Kidney epithelial cell (primary cell): ENCODE results near the gene DTNB. TPM values are rescaled to one million over a fixed set of nuclear protein-coding genes. Genes with fewer than 3 reads are reported as not detected.
"Not testable (repeated sequence)": the region's sequence is repeated elsewhere in the genome, so short reads cannot be mapped to it uniquely, and the experiment has no call there.

Experiments
- DNase-seq: peaks from one replicate; pipeline ENCODE4 v3.0.0-alpha.2; 2010; ENCODE audit warnings: low read depth
- H3K27me3 ChIP-seq: 2 replicates; pipeline ENCODE4 v1.6.0; 2011; ENCODE audit warnings: low read length; ENCODE audit not compliant: control insufficient read depth, insufficient read depth
- H3K36me3 ChIP-seq: 2 replicates; pipeline ENCODE4 v1.5.1; 2011; ENCODE audit warnings: low read length; ENCODE audit not compliant: control insufficient read depth, insufficient read depth
- H3K4me3 ChIP-seq: 2 replicates; pipeline ENCODE4 v1.5.1; 2011; ENCODE audit warnings: low read depth, mild to moderate bottlenecking, control low read depth, low read length
- total RNA-seq: library from RNA; depleted of rRNA; stranded (reverse); fragments of >200 nt; gene quantifications from 2 replicates; pipeline ENCODE4 v1.2.3, GENCODE V29; 2015
- TF ChIP-seq, protein P1 (sequence below): IDR thresholded peaks from 2 replicates; pipeline ENCODE4 v1.5.1; 2011; ENCODE audit warnings: mild to moderate bottlenecking, moderate library complexity, low read length, control low read depth, inconsistent platforms; ENCODE audit not compliant: insufficient read depth, poor library complexity, severe bottlenecking

The DTNB gene
- total RNA-seq, 1 donor from 2014 or later = 16.9 TPM

DNA sequence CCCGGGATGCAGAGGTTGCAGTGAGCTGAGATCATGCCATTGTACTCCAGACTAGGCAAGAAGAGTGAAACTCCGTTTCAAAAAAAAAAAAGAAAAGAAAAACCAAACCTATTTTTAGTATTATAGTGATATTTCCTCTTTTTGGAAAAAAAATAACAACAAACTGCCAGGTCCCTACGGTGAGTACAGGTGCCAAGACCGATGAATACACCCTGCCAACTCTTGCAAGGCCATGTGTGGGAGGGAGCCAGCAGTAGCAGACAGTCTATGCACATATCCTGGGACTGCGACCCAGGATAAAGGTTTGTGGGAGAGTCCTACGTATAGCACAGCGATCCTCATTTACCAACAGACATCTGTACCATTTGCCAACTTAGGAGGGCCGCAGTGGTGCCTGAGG lies 262.1 kb downstream of the DTNB start:
- no peaks in the 10 kb centered on the region for H3K27me3 ChIP-seq
- TF ChIP-seq, protein P1, sequence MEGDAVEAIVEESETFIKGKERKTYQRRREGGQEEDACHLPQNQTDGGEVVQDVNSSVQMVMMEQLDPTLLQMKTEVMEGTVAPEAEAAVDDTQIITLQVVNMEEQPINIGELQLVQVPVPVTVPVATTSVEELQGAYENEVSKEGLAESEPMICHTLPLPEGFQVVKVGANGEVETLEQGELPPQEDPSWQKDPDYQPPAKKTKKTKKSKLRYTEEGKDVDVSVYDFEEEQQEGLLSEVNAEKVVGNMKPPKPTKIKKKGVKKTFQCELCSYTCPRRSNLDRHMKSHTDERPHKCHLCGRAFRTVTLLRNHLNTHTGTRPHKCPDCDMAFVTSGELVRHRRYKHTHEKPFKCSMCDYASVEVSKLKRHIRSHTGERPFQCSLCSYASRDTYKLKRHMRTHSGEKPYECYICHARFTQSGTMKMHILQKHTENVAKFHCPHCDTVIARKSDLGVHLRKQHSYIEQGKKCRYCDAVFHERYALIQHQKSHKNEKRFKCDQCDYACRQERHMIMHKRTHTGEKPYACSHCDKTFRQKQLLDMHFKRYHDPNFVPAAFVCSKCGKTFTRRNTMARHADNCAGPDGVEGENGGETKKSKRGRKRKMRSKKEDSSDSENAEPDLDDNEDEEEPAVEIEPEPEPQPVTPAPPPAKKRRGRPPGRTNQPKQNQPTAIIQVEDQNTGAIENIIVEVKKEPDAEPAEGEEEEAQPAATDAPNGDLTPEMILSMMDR = no peak
- DNase-seq = no peak
- no peak overlapping the region for H3K4me3 ChIP-seq
- H3K36me3 ChIP-seq = no peaks in the 10 kb centered on the region

DNA sequence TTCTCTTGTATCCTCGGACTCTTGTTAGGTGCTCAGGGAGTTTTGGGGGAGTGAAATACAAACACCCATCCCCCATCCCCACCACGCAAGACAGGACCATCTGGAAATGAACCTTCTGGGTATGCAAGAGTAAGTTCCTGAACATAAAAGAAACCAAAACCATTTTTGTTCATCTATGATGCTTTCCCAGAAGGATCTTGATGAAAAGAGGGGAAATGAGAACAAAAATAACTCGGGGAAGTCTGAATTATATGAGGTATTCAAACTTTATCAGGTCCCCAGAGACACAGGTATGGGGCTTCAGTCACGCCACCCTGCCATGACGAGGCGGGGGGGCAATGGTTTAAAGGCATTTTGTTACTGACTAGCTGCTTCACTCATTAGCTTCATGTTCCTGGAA lies 263.0 kb downstream of the DTNB start:
- TF ChIP-seq, protein P1 = no peak
- no peaks in the 10 kb centered on the region for H3K27me3 ChIP-seq
- H3K4me3 ChIP-seq = no peak overlapping the region
- no peaks in the 10 kb centered on the region for H3K36me3 ChIP-seq
- DNase-seq = no peak

DNA sequence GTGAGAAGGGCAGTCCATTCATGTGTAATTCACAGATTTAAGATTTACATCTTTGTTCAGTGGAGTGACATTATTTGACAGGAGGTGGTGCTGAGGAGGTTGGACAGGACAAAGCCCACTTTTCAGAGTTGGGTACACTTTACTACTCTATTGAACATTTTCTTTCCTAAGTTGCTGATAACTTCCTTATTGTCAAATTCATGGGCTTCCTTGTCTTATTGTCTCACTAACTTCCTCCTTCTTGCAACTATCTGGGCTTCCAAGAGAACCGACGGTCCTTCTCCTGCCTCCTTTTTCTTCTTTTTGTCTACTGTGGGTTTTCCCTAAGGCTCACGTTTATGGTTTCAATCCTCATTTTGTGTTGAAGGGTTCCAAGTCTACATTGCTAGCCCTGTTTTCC lies 263.9 kb downstream of the DTNB start:
- Histone ChIP-seq H3K36me3 (no peaks in the 10 kb centered on the region), H3K27me3 (no peaks in the 10 kb centered on the region), H3K4me3 (no peak overlapping the region)
- no peak for DNase-seq
- TF ChIP-seq, protein P1 = no peak

DNA sequence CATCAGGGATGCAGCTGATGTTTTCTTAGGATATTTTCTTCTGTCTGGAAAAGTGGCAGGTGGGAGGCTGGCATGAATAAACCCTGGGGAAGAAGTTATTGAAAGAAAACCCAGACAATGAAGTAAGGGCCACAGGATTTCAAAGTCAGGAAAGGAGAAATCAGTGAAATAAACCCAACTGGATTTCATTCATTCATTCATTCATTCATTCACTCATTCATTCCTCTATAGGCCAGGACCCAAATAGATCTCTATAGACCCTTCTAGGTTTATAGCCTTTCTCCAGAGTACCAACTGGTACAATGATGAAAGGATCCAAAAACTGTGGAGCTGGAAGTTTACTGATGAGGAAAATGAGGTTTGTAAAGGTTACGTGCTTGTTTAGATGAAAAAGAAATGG lies 264.3 kb downstream of the DTNB start:
- Histone ChIP-seq H3K4me3 (no peak overlapping the region), H3K36me3 (no peaks in the 10 kb centered on the region), H3K27me3 (no peaks in the 10 kb centered on the region)
- TF ChIP-seq, protein P1 = no peak
- no peak for DNase-seq

DNA sequence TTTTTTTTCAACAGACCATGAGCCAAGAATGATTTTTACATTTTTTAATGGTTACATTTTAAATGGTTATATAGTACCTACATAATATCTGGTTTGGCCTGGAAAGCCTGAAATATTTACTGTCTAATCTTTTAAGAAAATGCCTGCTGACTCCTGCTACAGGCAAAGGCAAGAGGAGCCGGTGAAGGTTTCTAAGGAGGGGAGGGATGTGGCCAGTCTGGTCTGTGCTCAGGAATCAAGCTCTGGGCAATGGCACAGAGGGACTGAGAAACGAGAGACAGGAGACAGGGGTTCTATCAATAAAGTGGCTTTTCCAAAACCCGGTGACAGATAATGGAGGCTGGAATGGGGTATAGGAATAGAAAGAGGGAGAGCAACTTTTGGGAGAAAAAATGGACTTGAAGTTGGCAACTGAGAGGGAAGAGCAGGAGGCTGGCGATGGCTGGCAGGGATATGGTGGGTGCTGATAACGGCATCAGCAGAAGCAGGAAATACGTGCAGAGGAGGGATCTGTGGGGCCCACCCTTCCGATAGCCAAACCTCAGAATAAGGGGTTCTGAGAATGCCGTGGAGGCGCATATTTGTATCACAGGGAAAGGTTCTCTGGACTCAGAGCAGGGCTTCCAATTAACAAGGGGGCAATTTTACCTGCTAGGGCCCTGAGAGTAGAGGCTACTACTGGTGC lies 267.6 kb downstream of the DTNB start:
- Histone ChIP-seq H3K36me3 (no peaks in the 10 kb centered on the region), H3K4me3 (no peak overlapping the region), H3K27me3 (no peaks in the 10 kb centered on the region)
- TF ChIP-seq, protein P1 = no peak
- no peak for DNase-seq

DNA sequence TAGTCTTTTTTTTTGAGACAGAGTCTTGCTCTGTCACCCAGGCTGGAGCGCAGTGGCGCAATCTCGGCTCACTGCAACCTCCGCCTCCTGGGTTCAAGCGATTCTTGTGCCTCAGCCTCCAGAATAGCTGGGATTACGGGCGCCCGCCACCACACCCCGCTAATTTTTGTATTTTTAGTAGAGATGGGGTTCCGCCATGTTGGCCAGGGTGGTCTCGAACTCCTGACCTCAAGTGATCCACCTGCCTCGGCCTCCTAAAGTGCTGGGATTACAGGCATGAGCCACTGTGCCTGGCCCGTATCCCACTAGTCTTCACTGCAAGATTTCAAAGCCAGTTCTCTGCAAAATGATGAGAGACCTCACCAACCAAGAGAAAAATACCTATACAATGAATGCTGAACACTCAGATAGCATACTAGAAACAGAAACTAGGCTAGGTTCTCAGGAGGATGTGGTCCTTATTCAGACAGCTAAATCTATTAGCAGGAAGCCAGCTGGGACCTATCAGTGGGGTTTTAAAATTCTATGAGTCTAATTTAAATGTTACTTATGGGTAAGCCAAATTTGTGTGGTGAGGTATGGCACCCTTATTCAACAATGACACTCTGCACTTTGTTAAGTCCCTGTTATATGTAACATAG lies 270.1 kb downstream of the DTNB start:
- not testable (repeated sequence) for H3K36me3 ChIP-seq, H3K4me3 ChIP-seq, H3K27me3 ChIP-seq, DNase-seq
